NCI-H1105 (cell line): ENCODE results near the gene WDR81.

ENCODE experiments used
- DNase-seq: peaks from one replicate; lab custom pipeline; 2025; lab: John Stamatoyannopoulos, UW

Gene WDR81

DNA sequence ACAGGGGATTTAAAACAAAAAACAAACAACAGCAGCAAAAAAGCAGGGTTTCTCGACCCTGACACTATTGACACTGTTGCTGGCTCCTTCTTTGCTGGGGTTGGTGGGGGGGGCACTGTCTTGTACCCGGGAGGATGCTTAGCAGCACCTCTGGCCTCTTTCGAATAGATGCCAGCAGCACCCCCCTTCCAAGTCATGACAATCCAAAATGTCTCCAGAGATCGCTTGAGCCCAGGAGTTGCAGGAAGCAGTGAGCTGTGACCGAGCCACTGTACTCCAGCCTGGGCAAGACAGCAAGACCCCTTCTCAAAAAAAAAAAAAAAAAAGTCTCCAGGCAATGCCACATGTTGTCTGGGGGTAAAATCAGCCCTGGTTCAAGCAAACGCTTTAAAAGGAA is 57.7 kb downstream of the WDR81 start:
- no peak for DNase-seq

DNA sequence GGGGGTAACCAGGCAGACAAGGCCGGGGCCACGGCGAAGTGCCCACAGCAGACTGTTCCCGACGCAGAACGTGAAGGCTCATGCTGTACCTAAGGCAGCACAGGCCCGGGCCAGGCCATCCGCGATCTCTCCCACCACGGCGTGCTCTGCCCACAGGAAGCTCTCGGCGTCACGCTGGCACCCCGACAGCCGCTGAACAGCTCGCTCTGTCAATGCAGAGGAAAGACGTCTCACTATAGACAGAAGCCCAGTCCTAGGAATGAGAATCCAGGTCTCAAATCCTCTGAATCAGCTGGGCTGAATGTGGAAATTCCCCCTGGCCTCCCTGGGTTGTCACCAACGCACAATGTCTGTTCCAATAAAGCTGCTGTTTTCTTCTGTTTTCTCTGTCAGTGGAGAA is 58.8 kb downstream of the WDR81 start:
- no peak for DNase-seq

DNA sequence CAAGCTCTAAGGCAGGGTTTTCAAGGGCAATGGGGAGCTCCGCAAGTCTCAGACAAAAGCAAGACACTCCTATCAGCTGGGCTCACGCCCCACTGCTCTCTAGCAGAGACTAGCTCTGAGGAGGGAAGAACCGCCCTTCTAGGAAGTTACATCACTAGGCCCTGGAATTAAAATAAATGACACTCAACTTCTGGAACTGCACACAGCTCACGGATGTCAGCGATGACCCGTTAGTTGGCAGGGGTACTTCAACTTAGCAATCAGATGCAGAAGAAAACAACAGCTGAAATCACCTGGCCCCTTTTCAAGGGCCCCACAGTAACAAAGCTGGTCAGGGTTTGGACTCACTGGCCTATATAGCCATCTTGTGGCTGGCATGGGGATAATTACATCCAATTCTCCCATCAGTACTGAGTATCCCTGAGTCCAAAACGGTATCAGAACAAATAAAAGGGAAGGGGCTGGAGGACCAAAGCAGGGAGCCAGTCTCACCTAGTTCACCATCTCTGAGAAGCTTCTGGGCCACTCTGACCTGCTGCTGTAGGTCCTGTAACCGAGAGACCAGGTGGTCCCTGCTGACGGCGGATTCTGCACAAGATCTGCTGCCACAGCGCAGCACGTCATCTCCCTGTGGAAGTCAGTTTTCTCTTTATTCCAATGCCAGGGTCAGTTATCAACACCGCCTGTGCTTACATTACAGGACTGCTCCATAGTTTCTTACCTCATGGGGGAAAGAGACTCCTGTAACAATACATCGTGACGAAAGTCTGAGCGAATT is 59.5 kb downstream of the WDR81 start:
- peak; percentile 10 for DNase-seq

DNA sequence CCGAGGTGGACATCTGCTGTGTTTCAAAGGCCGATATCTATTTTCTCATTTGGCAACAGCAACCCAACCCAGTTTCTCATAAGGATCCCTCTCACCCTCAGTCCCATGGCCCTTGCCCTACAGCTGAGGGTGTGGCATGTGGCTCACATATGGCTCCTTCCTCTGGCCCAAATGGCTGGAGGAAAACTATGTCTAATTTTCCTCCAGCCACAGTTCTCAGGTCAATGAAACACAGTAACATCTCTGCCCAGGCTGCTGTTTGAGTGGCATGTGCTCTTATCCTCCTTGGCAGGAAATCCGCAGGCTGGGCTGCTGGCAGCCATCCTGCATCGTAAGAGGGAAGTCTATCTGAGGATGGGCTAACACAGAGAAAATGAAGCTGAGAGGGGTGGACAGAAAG is 61.4 kb downstream of the WDR81 start:
- no peak for DNase-seq

DNA sequence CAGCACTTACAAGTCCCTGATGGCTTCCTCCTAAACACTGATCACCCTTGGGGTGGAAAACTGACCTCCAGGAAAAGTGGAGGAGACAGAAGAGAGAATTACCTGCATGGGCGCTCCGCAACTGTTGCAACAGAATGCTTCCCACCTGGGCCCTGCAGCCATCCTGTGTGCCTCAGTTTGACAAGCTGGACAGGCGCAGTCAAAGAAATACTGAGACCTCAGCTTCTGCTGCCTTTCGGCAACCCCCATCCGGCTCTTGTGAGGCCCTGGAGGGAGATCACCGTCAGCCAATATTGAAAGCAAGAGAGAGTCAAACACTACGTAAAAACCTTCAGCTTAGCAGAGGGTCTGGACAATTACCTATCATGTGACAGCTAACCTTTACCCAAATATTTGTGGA is 62.2 kb downstream of the WDR81 start:
- DNase-seq = no peak

DNA sequence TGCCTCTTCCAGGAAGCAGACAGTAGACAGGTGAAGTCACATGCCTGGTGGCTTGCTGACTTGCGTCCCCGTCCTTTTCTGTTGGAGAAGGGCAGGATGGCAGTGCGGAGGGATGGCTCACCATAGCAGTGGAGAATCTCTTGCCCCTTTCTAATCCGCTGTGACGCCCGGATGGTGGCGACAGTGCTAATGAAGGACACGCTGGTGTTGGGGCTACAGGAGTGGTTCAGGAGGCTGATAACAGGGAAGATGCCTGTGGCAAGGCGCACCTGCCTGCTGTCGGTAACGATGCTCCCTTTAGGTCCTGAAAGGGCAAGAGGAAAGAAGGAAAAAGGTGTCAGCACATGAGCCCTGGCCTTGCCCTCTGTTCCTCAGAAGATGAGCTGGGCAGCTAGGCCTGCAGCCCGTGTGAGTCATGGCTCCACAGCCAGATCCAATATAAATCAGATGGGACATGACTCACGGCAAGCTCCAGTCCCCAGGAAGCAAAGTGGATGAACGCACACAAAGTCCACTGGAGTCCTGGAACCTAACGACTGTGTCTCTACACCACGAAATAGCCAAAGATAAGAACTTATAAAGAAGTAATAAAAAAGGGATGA is 62.9 kb downstream of the WDR81 start:
- no peak for DNase-seq
